ENCODE data around the gene TM9SF1. TPM values are rescaled to one million over a fixed set of nuclear protein-coding genes. Genes with fewer than 3 reads are reported as not detected.
"Not testable (repeated sequence)": the region's sequence is repeated elsewhere in the genome, so short reads cannot be mapped to it uniquely, and the experiment has no call there.

Gene TM9SF1
- total RNA-seq, 1 experiment from 2014 or later, result 35.2 TPM

DNA sequence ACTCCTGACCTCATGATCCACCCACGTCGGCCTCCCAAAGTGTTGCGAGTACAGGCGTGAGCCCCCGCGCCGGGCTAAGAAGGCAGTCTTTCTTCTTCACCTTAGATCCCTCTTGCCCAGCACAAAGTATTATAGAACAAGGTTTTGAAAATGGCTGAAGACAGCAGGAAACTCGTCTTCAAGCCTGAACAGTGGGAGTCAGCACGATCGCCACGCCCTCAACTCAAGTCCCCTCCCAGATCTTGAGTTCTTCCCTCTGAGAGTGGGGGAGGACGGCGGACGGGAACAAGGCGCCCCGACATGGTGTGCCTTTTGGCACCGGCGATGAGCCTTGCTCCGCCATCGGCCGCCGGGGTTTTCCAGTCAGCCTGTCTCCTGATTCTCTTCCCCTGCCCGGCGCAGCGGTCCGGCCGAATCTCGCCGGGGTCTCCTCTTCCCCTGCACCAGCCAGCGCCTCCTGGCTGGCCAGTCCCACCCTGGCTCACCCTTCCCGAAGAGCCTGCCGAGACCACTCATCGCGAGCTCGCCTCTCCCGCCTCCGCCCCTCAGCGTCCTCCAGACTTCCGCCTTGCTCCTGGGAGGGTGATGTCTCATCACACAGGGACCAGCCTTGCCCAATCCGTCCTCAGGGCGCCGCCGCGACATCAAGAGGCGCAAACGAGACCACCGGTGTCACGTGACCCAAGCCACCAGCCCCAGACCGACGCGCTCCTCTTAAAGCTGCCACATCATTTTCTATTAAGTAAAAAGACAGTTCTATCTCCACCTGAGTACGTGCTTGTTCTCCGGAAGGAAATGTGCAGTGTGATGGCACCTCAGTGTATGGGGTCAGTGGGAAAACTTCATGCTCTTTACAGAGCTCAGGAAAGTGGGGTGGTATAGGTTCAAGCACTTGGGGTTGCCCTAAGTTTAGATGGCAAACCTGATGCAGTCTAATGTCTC lies 18.0 kb upstream of the TM9SF1 start, which contains the start of gene CHMP4A:
TSS of gene CHMP4A (minus strand) at position 565 of the 942 bp plus-strand sequence. CDS start at position 516, 49 bp downstream.
- H3K36me3 ChIP-seq (replicated peaks; ENCODE audit: control insufficient read depth, insufficient read depth, low read length), result peaks cover 17% of the 10 kb centered on the region
- peak; percentile 98 for DNase-seq
- peak within 1 kb of the TSS; percentile 90 for H3K4me3 ChIP-seq (ENCODE audit: insufficient read depth, low read depth, low read length)
- H3K27me3 ChIP-seq (ENCODE audit: control insufficient read depth, insufficient read depth, low read length), result no peaks in the 10 kb centered on the region

DNA sequence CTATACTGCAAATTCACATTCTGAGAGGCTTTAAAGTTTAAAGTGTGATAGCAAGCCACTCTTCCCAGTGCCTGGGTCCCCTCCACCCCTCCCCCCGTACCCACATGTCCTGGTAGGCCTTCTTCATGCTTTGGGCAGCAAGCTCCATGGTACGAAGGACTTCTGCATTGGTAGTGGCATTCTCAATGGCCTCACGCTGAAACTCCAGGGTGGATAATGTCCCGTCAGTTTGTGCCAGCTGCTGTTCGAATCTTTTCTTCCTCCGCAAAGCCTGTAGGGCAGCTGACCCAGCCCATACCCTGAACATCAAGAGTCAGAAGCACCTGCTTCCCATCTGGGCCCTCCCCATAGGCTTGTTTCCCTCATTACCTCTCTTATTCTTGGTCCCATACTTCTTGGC lies 16.1 kb upstream of the TM9SF1 start:
- H3K27me3 ChIP-seq (ENCODE audit: control insufficient read depth, insufficient read depth, low read length), result no peaks in the 10 kb centered on the region
- H3K4me3 ChIP-seq (ENCODE audit: insufficient read depth, low read depth, low read length), result no peak overlapping the region
- no peak for DNase-seq
- peaks cover 23% of the 10 kb centered on the region for H3K36me3 ChIP-seq (replicated peaks; ENCODE audit: control insufficient read depth, insufficient read depth, low read length)

DNA sequence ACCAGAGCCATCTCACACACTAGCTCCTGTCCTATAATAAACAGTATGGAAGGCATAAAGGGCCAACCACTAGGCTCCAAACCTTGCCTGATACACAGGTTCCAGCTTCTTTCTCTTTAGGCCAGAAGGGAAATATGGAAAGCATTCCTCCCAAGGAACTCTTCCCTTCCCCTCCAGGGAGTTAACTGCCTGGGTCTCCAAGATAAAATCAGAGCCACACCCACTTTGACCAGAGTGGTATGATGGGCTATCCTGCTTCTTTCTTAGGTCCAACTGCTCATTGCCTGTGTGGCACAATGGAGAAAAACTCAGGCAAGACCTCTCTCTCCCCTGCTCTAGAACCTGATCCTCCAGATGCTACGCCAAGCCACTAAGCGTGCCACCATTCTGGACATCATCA lies 12.4 kb upstream of the TM9SF1 start:
- Histone ChIP-seq H3K27me3 (ENCODE audit: control insufficient read depth, insufficient read depth, low read length) (no peaks in the 10 kb centered on the region), H3K4me3 (ENCODE audit: insufficient read depth, low read depth, low read length) (no peak overlapping the region), H3K36me3 (replicated peaks; ENCODE audit: control insufficient read depth, insufficient read depth, low read length) (peaks cover 23% of the 10 kb centered on the region)
- DNase-seq, result no peak

DNA sequence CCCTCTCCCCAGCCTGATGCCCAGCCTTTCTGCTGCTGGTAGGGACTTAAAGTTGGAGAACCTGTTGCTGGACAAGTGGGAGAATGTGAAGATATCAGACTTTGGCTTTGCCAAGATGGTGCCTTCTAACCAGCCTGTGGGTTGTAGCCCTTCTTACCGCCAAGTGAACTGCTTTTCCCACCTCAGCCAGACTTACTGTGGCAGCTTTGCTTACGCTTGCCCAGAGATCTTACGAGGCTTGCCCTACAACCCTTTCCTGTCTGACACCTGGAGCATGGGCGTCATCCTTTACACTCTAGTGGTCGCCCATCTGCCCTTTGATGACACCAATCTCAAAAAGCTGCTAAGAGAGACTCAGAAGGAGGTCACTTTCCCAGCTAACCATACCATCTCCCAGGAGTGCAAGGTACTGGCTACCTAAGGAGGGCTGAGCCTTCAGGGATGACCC lies 11.9 kb upstream of the TM9SF1 start:
- peaks cover 23% of the 10 kb centered on the region for H3K36me3 ChIP-seq (replicated peaks; ENCODE audit: control insufficient read depth, insufficient read depth, low read length)

DNA sequence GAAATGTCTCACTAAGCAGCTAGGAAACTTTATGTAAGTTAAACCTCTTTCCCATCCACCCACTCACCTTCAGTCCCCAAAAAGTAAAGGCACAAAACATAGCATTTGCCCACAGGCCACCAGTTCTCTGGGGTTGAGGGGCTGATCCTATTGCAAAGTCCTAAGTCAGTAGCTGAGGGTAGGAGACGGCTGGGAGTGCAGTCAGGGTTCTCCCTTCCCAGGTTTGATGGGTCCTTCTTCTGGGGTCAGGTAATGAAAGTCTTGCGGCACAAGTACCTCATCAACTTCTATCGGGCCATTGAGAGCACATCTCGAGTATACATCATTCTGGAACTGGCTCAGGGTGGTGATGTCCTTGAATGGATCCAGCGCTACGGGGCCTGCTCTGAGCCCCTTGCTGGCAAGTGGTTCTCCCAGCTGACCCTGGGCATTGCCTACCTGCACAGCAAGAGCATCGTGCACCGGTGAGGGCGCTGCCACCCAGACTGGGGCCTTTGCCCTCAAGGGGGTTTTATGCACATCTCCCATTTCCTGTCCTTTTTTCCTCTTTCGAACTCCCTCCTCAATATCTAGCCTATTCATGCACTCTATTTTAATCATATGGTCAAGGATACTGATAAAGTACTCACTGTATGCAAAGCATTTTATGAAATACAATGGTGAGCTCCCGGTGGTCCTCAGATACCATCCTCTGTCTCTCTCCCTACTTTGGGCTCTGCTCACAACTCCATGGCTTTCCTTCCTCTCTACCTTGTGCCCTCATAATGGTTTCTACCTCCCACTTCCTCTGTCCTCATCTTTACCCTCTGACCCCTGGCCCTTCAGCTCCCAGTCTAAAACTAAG lies 11.2 kb upstream of the TM9SF1 start:
- Histone ChIP-seq H3K4me3 (ENCODE audit: insufficient read depth, low read depth, low read length) (no peak overlapping the region), H3K27me3 (ENCODE audit: control insufficient read depth, insufficient read depth, low read length) (no peaks in the 10 kb centered on the region), H3K36me3 (replicated peaks; ENCODE audit: control insufficient read depth, insufficient read depth, low read length) (peaks cover 23% of the 10 kb centered on the region)
- peak; percentile 7 for DNase-seq

More for the DNA sequence above, 11.9 kb upstream of the TM9SF1 start:
- Histone ChIP-seq H3K4me3 (ENCODE audit: insufficient read depth, low read depth, low read length) (no peak overlapping the region), H3K27me3 (ENCODE audit: control insufficient read depth, insufficient read depth, low read length) (no peaks in the 10 kb centered on the region)
- DNase-seq, result no peak

DNA sequence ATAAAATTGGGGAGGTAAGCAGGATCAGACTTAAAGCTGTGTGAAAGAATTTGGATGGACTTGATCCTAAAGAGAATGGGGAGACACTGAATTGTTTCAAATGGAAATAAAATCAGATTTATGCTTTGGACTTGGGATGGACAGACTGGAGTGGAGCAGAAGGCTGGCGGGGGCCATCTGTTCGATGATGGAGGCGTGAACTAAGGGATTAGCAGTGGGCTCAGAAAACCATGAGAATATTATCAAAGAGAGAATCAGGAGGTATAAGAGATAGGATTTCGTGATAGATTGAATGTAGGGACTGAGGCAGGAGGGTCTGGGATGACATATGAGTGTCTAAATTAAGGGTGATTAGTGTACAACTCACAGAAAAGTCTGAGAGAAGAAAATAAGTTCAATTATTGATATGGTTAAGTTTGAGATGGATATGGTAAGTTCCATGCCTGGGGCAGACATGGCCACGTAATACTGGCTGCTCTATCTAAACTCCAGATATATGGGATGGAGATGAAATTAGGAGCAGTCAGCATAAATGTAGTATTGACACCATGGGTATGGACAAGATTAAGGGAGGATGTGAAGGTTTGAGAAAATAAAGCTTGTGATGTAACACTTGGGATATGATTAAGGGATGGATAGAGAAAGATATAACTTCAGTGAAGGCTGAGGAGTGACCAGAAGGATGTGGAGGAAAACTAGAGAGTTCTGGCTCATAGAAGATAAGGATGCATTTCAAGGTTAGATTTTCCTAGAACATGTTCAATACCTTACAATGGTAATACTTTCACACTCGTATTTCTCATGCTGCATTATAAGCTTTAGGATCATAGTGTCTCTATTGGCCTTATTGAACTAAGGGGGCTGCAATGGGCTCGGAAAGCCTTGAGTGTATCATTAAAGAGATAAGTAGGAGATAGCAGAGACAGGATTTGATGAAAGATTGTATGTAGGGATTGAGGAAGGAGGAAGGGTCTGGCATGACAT lies 9.2 kb upstream of the TM9SF1 start:
- peak; percentile 16 for DNase-seq
- no peaks in the 10 kb centered on the region for H3K27me3 ChIP-seq (ENCODE audit: control insufficient read depth, insufficient read depth, low read length)
- H3K4me3 ChIP-seq (ENCODE audit: insufficient read depth, low read depth, low read length), result no peak overlapping the region
- H3K36me3 ChIP-seq (replicated peaks; ENCODE audit: control insufficient read depth, insufficient read depth, low read length), result peaks cover 15% of the 10 kb centered on the region

DNA sequence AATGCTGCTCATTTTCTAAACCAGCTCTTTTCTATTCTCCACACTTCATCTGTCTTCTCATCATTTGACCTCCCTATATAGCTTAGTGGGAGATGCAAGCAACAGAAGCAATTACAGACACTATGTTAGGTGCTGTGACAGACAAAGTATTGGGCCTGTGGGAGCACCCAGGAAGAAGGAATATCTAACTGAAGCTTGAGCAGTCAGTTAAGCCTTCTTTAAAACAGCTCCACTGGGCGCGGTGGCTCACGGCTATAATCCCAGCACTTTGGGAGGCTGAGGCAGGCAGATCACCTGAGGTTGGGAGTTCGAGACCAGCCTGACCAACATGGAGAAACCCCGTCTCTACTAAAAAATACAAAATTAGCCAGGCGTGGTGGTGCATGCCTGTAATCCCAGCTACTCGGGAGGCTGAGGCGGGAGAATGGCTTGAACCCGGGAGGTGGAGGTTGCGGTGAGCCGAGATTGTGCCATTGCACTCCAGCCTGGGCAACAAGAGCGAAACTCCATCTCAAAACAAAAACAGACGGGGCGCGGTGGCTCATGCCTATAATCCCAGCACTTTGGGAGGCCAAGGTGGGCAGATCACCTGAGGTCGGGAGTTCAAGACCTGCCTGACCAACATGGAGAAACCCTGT lies 8.1 kb upstream of the TM9SF1 start:
- not testable (repeated sequence) for H3K27me3 ChIP-seq (ENCODE audit: control insufficient read depth, insufficient read depth, low read length); DNase-seq; H3K4me3 ChIP-seq (ENCODE audit: insufficient read depth, low read depth, low read length); H3K36me3 ChIP-seq (replicated peaks; ENCODE audit: control insufficient read depth, insufficient read depth, low read length)

DNA sequence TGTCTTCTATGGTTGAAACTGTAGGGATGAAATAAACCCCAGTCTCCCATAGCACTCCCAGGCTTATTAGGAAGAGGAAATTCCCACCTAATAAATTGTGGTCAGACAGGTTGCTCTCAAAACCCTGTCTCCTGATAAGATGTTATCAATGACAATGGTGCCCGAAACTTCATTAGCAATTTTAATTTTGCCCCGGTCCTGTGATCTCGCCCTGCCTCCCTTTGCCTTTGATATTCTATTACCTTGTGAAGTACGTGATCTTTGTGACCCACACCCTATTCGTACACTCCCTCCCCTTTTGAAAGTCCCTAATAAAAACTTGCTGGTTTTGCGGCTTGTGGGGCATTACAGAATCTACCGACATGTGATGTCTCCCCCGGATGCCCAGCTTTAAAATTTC lies 7.3 kb upstream of the TM9SF1 start:
- not testable (repeated sequence) for H3K4me3 ChIP-seq (ENCODE audit: insufficient read depth, low read depth, low read length); DNase-seq; H3K27me3 ChIP-seq (ENCODE audit: control insufficient read depth, insufficient read depth, low read length); H3K36me3 ChIP-seq (replicated peaks; ENCODE audit: control insufficient read depth, insufficient read depth, low read length)

DNA sequence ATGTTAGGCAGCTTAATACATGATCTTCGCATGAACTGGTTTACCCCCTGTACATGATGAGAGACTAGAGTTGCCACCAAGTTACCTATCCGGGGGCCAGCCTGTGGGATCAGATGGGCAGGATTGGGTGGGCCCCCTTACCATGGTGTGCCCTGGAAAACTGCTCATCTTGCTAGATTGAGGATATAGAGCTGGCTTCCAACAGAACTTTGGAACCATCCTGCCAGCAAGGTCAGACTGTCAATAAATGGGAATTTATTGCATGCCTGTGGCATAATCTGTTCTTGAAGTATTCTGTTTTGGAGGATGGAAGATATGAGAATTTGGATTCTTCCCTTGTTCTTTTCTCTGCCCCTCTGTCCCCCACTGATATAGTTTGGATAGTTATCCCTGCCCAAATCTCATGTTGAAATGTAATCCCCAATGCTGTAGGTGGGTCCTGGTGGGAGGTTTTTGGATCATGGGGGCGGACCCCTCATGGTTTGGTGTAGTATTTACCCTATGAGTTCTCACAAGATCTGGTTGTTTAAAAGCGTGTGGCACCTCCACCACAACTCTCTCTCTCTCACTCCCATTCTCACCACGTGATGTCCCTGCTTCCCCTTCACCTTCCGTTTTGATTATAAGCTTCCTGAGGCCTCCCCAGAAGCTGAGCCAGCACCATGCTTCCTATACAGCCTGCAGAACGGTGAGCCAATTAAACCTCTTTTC lies 3.7 kb upstream of the TM9SF1 start:
- DNase-seq, result no peak
- H3K27me3 ChIP-seq (ENCODE audit: control insufficient read depth, insufficient read depth, low read length), result no peaks in the 10 kb centered on the region
- no peak overlapping the region for H3K4me3 ChIP-seq (ENCODE audit: insufficient read depth, low read depth, low read length)
- H3K36me3 ChIP-seq (replicated peaks; ENCODE audit: control insufficient read depth, insufficient read depth, low read length), result no peaks in the 10 kb centered on the region; the same call in none of the 2 replicates

DNA sequence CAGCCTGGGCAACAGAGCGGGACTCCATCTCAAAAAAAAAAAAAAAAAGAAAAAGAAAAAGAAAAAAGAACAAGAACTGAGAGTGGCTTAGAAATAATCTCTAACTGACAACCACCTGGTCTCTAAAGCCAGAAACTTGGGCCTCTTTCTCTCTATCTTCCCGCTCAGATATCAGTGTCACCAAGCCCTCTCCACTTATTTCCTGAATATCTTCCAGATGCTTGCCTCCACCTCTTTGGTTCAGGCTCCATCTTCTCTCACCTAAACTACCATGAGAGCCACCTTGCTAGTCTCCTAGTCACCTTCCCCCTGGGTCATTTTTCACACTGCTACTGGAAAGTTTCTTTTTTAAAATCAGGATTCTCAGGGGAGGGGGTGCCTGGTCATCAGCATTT lies 1.8 kb upstream of the TM9SF1 start:
- DNase-seq, result no peak
- H3K27me3 ChIP-seq (ENCODE audit: control insufficient read depth, insufficient read depth, low read length), result no peaks in the 10 kb centered on the region
- peaks cover 1% of the 10 kb centered on the region for H3K36me3 ChIP-seq (replicated peaks; ENCODE audit: control insufficient read depth, insufficient read depth, low read length)
- no peak overlapping the region for H3K4me3 ChIP-seq (ENCODE audit: insufficient read depth, low read depth, low read length)

DNA sequence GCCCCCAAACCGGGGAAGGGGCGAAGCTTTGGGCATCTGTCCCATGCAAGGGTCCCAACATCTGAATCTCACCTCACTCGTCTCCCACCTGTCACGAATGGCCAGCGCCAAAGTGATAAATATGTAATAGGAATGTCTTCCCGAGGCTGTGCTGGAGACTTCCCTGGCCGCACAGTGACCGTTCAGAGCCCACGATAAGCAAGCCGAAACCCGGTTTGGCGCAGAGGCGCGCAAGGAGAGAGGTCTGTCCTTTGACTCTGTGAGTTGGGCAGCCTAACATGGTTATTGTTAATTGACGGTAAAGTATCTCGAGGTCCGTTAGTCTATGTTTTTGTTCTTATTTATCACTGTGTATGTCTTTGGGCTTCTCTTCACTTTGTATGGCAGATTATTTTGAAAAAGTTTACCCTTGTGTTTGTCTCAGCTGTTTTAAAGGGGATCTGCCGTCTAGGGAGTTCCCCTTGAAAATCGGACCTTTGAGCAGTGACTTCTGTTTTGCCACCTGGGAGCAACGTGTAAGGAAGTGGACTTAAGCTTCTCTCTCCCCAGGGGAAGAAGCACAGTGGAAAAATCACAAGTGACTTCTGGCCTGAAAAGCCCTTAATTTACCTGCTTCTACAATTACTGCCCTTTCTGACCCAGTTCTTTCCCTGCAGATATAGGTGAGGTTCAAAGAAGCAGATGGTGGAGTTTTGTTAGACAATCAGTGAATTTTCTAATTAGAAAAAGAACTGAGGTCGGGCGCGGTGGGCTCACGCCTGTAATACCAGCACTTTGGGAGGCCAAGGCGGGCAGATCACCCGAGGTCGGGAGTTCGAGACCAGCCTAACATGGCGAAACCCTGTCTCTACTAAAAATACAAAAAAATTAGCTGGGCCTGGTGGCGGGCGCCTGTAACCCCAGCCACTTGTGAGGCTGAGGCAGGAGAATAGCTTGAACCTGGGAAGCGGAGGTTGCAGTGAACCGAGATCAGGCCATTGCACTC lies 1.1 kb upstream of the TM9SF1 start:
- DNase-seq, result peak; percentile 56
- Histone ChIP-seq H3K27me3 (ENCODE audit: control insufficient read depth, insufficient read depth, low read length) (no peaks in the 10 kb centered on the region), H3K4me3 (ENCODE audit: insufficient read depth, low read depth, low read length) (peak overlapping the region; percentile 88), H3K36me3 (replicated peaks; ENCODE audit: control insufficient read depth, insufficient read depth, low read length) (peaks cover 1% of the 10 kb centered on the region)

DNA sequence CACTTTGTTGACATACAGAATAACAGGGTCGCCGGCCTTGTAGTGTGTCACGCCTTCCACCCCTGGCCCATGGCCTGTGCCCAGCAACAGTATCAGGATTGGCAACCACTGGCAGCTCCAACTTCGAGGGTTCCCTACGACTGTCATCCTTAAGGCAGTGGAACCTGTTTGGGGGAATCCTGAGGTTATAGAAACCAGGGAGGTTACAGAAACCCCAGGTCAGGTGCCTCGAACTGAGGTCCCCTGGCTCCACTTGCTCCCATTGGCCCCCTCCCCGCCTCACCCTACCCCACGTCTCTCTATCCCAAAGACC lies 412 bp downstream of the TM9SF1 start:
- DNase-seq, result no peak
- Histone ChIP-seq H3K36me3 (replicated peaks; ENCODE audit: control insufficient read depth, insufficient read depth, low read length) (peaks cover 1% of the 10 kb centered on the region; the same call in 1 of the 2 replicates), H3K4me3 (ENCODE audit: insufficient read depth, low read depth, low read length) (peak overlapping the region; percentile 88), H3K27me3 (ENCODE audit: control insufficient read depth, insufficient read depth, low read length) (no peaks in the 10 kb centered on the region)
